SK-N-SH treated with all-trans-retinoic acid at 6 μM for 48 hours (cell line): Measurements from ENCODE around the gene IER2.
"Not testable (repeated sequence)": the region's sequence is repeated elsewhere in the genome, so short reads cannot be mapped to it uniquely, and the experiment has no call there.

ENCODE experiments used
- ATAC-seq: fragments of 200-7000 bp; cut with Tn5 transposase; 3 replicates; pipeline ENCODE4 v1.9.1; 2020; ENCODE audit warnings: mild to moderate bottlenecking, moderate library complexity
- ARNTL ChIP-seq: fragments of 450-650 bp; formaldehyde crosslinking; IDR thresholded peaks from 2 replicates; pipeline ENCODE4 v1.5.0; 2020; ENCODE audit warnings: low read depth, mild to moderate bottlenecking, moderate library complexity, borderline replicate concordance
- BACH2 ChIP-seq: fragments of 250-450 bp; sonication (Bioruptor Pico); IDR thresholded peaks from 2 replicates; pipeline ENCODE4 v1.9.0; 2021; ENCODE audit warnings: mild to moderate bottlenecking, borderline replicate concordance
- CREB5 ChIP-seq: fragments of 250-450 bp; sonication (Bioruptor Pico); IDR thresholded peaks from 2 replicates; pipeline ENCODE4 v1.5.1; 2020; ENCODE audit warnings: low read depth, mild to moderate bottlenecking, moderate library complexity
- CSDC2 ChIP-seq: fragments of 250-450 bp; sonication (Bioruptor Pico); IDR thresholded peaks from 2 replicates; pipeline ENCODE4 v1.5.0; 2020; ENCODE audit warnings: mild to moderate bottlenecking, moderate library complexity
- ESRRG ChIP-seq: fragments of 250-450 bp; sonication (Bioruptor Pico); IDR thresholded peaks from 2 replicates; pipeline ENCODE4 v1.6.1; 2021; ENCODE audit warnings: mild to moderate bottlenecking
- GLIS3 ChIP-seq: fragments of 250-450 bp; sonication (Bioruptor Pico); IDR thresholded peaks from 2 replicates; pipeline ENCODE4 v1.5.0; 2020; ENCODE audit warnings: mild to moderate bottlenecking, moderate library complexity
- ISL1 ChIP-seq: fragments of 250-450 bp; sonication (Bioruptor Pico); IDR thresholded peaks from 2 replicates; pipeline ENCODE4 v2.1.2; 2022; ENCODE audit warnings: mild to moderate bottlenecking, moderate library complexity
- OSR1 ChIP-seq: fragments of 250-450 bp; sonication (Bioruptor Pico); IDR thresholded peaks from 2 replicates; pipeline ENCODE4 v1.8.0; 2022; ENCODE audit warnings: moderate library complexity, mild to moderate bottlenecking, inconsistent platforms
- PATZ1 ChIP-seq: fragments of 250-450 bp; sonication (Bioruptor Pico); IDR thresholded peaks from 2 replicates; pipeline ENCODE4 v1.8.0; 2020; ENCODE audit warnings: mild to moderate bottlenecking, moderate library complexity, borderline replicate concordance
- POU6F1 ChIP-seq: fragments of 250-450 bp; sonication (Bioruptor Pico); IDR thresholded peaks from 2 replicates; pipeline ENCODE4 v1.8.0; 2021; ENCODE audit warnings: low read depth, mild to moderate bottlenecking, moderate library complexity, borderline replicate concordance
- PPARA ChIP-seq: fragments of 250-450 bp; sonication (Bioruptor Pico); IDR thresholded peaks from 2 replicates; pipeline ENCODE4 v1.5.0; 2020; ENCODE audit warnings: mild to moderate bottlenecking, borderline replicate concordance
- RARB ChIP-seq: fragments of 250-450 bp; sonication (Bioruptor Pico); IDR thresholded peaks from 2 replicates; pipeline ENCODE4 v1.8.0; 2021; ENCODE audit warnings: mild to moderate bottlenecking, moderate library complexity
- SNAI2 ChIP-seq: fragments of 250-450 bp; sonication (Bioruptor Pico); IDR thresholded peaks from 2 replicates; pipeline ENCODE4 v1.5.0; 2020; ENCODE audit warnings: mild to moderate bottlenecking, moderate library complexity
- TCF4 ChIP-seq: fragments of 250-450 bp; sonication (Bioruptor Pico); IDR thresholded peaks from 2 replicates; pipeline ENCODE4 v1.8.0; 2021; ENCODE audit warnings: mild to moderate bottlenecking, moderate library complexity, borderline replicate concordance
- TOX ChIP-seq: fragments of 250-450 bp; sonication (Bioruptor Pico); IDR thresholded peaks from 2 replicates; pipeline ENCODE4 v1.8.0; 2021; ENCODE audit warnings: mild to moderate bottlenecking, moderate library complexity, borderline replicate concordance
- ZC3H10 ChIP-seq: fragments of 250-450 bp; sonication (Bioruptor Pico); IDR thresholded peaks from 2 replicates; pipeline ENCODE4 v1.5.1; 2021; ENCODE audit warnings: mild to moderate bottlenecking, moderate library complexity
- ZFP3 ChIP-seq: fragments of 250-450 bp; sonication (Bioruptor Pico); IDR thresholded peaks from 2 replicates; pipeline ENCODE4 v1.5.0; 2020; ENCODE audit warnings: mild to moderate bottlenecking, moderate library complexity
- ZFP30 ChIP-seq: fragments of 450-650 bp; formaldehyde crosslinking; IDR thresholded peaks from 2 replicates; pipeline ENCODE4 v1.5.0; 2022; ENCODE audit warnings: mild to moderate bottlenecking, moderate library complexity
- ZNF565 ChIP-seq: fragments of 450-650 bp; formaldehyde crosslinking; conservative IDR thresholded peaks from 2 replicates; pipeline ENCODE4 v1.5.0; 2020; ENCODE audit warnings: low read depth, mild to moderate bottlenecking, moderate library complexity
- ZNF70 ChIP-seq: fragments of 450-650 bp; formaldehyde crosslinking; IDR thresholded peaks from 2 replicates; pipeline ENCODE4 v1.5.0; 2020; ENCODE audit warnings: mild to moderate bottlenecking, moderate library complexity
- ZNF8 ChIP-seq: fragments of 450-650 bp; formaldehyde crosslinking; IDR thresholded peaks from 2 replicates; pipeline ENCODE4 v1.5.0; 2020; ENCODE audit warnings: mild to moderate bottlenecking, moderate library complexity

The IER2 gene

GRCh38 chr19:13173139-13173737 is 23.0 kb downstream of the IER2 start:
- no peak for TF ChIP-seq CREB5 (CRISPR knock-in tag)
- TF ChIP-seq ESRRG, result no peak
- TF ChIP-seq GLIS3, result no peak
- TF ChIP-seq ZNF70 (CRISPR knock-in tag), result no peak
- no peak for TF ChIP-seq ZNF565 (CRISPR knock-in tag)
- no peak for TF ChIP-seq PPARA (CRISPR knock-in tag)
- TF ChIP-seq TOX, result no peak
- TF ChIP-seq OSR1 (CRISPR knock-in tag), result no peak
- TF ChIP-seq ZC3H10, result no peak
- TF ChIP-seq ARNTL (CRISPR knock-in tag), result no peak
- TF ChIP-seq SNAI2 (CRISPR knock-in tag), result no peak
- no peak for TF ChIP-seq RARB (CRISPR knock-in tag)
- TF ChIP-seq CSDC2 (CRISPR knock-in tag), result no peak
- TF ChIP-seq ZNF8 (CRISPR knock-in tag), result no peak
- TF ChIP-seq TCF4, result no peak
- TF ChIP-seq ZFP30 (CRISPR knock-in tag), result no peak
- no peak for TF ChIP-seq ZFP3 (CRISPR knock-in tag)
- no peak for TF ChIP-seq ISL1 (CRISPR knock-in tag)
- ATAC-seq, result no peak

GRCh38 chr19:13176345-13176744 is 26.1 kb downstream of the IER2 start:
- ATAC-seq, result no peak
- TF ChIP-seq SNAI2 (CRISPR knock-in tag), result no peak
- TF ChIP-seq ARNTL (CRISPR knock-in tag), result no peak
- no peak for TF ChIP-seq GLIS3
- TF ChIP-seq BACH2 (CRISPR knock-in tag), result no peak
- TF ChIP-seq, all 23 proteins: peak for 0

- ATAC-seq, result not testable (repeated sequence)
Measured at GRCh38 chr19:13177584-13177983, 27.4 kb downstream of the IER2 start.

GRCh38 chr19:13178291-13178690 is 28.1 kb downstream of the IER2 start:
- ATAC-seq, result not testable (repeated sequence)

- TF ChIP-seq PATZ1 (CRISPR knock-in tag), result no peak
- TF ChIP-seq TOX, result no peak
- no peak for TF ChIP-seq CSDC2 (CRISPR knock-in tag)
- TF ChIP-seq ZNF8 (CRISPR knock-in tag), result no peak
- TF ChIP-seq POU6F1 (CRISPR knock-in tag), result no peak
- no peak for TF ChIP-seq ARNTL (CRISPR knock-in tag)
- no peak for TF ChIP-seq BACH2 (CRISPR knock-in tag)
- TF ChIP-seq ZFP30 (CRISPR knock-in tag), result no peak
- TF ChIP-seq, all 23 proteins: peak for 0
- ATAC-seq, result peak; percentile 86
Measured at GRCh38 chr19:13181747-13182388, 31.7 kb downstream of the IER2 start.

- ATAC-seq, result not testable (repeated sequence)
Measured at GRCh38 chr19:13184926-13185325, 34.7 kb downstream of the IER2 start.

- not testable (repeated sequence) for ATAC-seq
Measured at GRCh38 chr19:13185763-13186657, 35.8 kb downstream of the IER2 start.

GRCh38 chr19:13186688-13187087 is 36.5 kb downstream of the IER2 start:
- not testable (repeated sequence) for ATAC-seq
